ENCODE data around the gene SLC7A6. TPM values are rescaled to one million over a fixed set of nuclear protein-coding genes. Genes with fewer than 3 reads are reported as not detected.

SLC7A6 gene
- total RNA-seq (10 to 100 TPM in 3 of 7 donors, 1 to 10 TPM in 4; 5.5 to 14.4 (median 9.0) TPM), polyA plus RNA-seq (10 to 100 TPM in 1 of 2 donors, 1 to 10 TPM in 1; 3.1 to 11.5 TPM)
- long read RNA-seq, donor 1, full-length matches to known transcripts = 1 of 15 reads
- long read RNA-seq, donor 1, partial matches to known transcripts = 7 of 15 reads
- long read RNA-seq, donor 1, other reads (novel, unspliced or antisense) = 7 of 15 reads
- long read RNA-seq, donor 2, full-length matches to known transcripts = 2 of 2 reads
- long read RNA-seq, donor 2, partial matches to known transcripts = 0 of 2 reads
- long read RNA-seq, donor 2, other reads (novel, unspliced or antisense) = 0 of 2 reads
- long read RNA-seq, donor 3, partial matches to known transcripts = 6 of 16 reads
- long read RNA-seq, donor 3, other reads (novel, unspliced or antisense) = 10 of 16 reads

- no peaks in the 10 kb centered on the region for H3K4me1 ChIP-seq (ENCODE audit: insufficient read depth)
- intact Hi-C loops (cut with DNase I) = loop anchor here (5.0 kb wide), 1 partner anchor 63 kb away; no protein-coding TSS in a partner anchor
- peak within 1 kb of the TSS; percentile 49 to 57 for H3K27ac ChIP-seq
- DNase-seq = peak; percentile 55 to 77 (median 69)
- peak within 1 kb of the TSS; percentile 75 for H3K4me3 ChIP-seq
- no peaks in the 10 kb centered on the region for H3K36me3 ChIP-seq
- H3K9me3 ChIP-seq = no peaks in the 10 kb centered on the region
- no peaks in the 10 kb centered on the region for H3K27me3 ChIP-seq
- 1% methylated on average over 95 to 122 of the region's 123 CpGs for WGBS, 3 donors
- TF ChIP-seq EP300 (IDR thresholded peaks at IDR 0.05) = no peak
- TF ChIP-seq, protein P1, sequence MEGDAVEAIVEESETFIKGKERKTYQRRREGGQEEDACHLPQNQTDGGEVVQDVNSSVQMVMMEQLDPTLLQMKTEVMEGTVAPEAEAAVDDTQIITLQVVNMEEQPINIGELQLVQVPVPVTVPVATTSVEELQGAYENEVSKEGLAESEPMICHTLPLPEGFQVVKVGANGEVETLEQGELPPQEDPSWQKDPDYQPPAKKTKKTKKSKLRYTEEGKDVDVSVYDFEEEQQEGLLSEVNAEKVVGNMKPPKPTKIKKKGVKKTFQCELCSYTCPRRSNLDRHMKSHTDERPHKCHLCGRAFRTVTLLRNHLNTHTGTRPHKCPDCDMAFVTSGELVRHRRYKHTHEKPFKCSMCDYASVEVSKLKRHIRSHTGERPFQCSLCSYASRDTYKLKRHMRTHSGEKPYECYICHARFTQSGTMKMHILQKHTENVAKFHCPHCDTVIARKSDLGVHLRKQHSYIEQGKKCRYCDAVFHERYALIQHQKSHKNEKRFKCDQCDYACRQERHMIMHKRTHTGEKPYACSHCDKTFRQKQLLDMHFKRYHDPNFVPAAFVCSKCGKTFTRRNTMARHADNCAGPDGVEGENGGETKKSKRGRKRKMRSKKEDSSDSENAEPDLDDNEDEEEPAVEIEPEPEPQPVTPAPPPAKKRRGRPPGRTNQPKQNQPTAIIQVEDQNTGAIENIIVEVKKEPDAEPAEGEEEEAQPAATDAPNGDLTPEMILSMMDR (IDR thresholded peaks at IDR 0.05) = peak in 2 of 3 donors; percentile 69 to 75
Measured at GRCh38 chr16:68264128-68265077, at the start of gene SLC7A6. TSS of gene SLC7A6 (plus strand) at chr16:68264526. CDS start at chr16:68274727, 10,201 bp downstream.

- H3K36me3 ChIP-seq = no peaks in the 10 kb centered on the region
- TF ChIP-seq, protein P1 (IDR thresholded peaks at IDR 0.05) = no peak
- no peak for TF ChIP-seq EP300 (IDR thresholded peaks at IDR 0.05)
- TF ChIP-seq POLR2A (IDR thresholded peaks at IDR 0.05) = no peak
- no peak for DNase-seq
- no peak overlapping the region for H3K27ac ChIP-seq
- H3K27me3 ChIP-seq = no peaks in the 10 kb centered on the region
- 80 to 91% (median 84%) methylated on average over 3 of the region's 3 CpGs for WGBS, 3 donors
- H3K4me1 ChIP-seq (ENCODE audit: insufficient read depth) = no peaks in the 10 kb centered on the region
- no peak overlapping the region for H3K4me3 ChIP-seq
- intact Hi-C loops (cut with DNase I) = no loop called here
- H3K9me3 ChIP-seq = no peaks in the 10 kb centered on the region
Measured at GRCh38 chr16:68214726-68215125, 49.6 kb upstream of the SLC7A6 start.

GRCh38 chr16:68215302-68215701, 49.0 kb upstream of the SLC7A6 start:
- H3K27me3 ChIP-seq = no peaks in the 10 kb centered on the region
- intact Hi-C loops (cut with DNase I) = no loop called here
- H3K27ac ChIP-seq = no peak overlapping the region
- DNase-seq = no peak
- TF ChIP-seq, protein P1 (IDR thresholded peaks at IDR 0.05) = no peak
- no peak for TF ChIP-seq POLR2A (IDR thresholded peaks at IDR 0.05)
- no peak for TF ChIP-seq EP300 (IDR thresholded peaks at IDR 0.05)
- no peak overlapping the region for H3K4me3 ChIP-seq
- 86 to 100% (median 100%) methylated on average over 1 of the region's 1 CpG for WGBS, 3 donors
- no peaks in the 10 kb centered on the region for H3K4me1 ChIP-seq (ENCODE audit: insufficient read depth)
- H3K9me3 ChIP-seq = no peaks in the 10 kb centered on the region
- H3K36me3 ChIP-seq = no peaks in the 10 kb centered on the region

DNA sequence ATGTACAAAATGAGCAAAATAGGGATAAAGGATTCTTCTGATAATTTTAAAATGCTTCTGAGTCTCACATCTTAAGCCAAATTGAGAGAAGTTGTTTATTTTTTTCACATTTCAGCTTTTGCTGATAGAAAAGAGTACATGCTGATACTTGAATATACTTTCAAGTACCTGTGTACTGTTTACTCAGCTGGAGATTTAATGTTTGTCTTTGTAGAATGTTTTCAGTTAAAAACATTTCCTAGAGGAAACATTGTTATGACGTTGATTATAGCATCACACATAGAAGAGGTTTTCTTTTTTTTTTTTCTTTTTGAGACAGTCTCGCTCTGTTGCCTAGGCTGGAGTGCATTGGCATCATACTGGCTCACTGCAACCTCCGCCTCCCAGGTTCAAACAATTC, 48.1 kb upstream of the SLC7A6 start:
- WGBS, 3 donors = 80 to 89% (median 85%) methylated on average over 3 of the region's 3 CpGs
- TF ChIP-seq EP300 (IDR thresholded peaks at IDR 0.05) (no peak), POLR2A (IDR thresholded peaks at IDR 0.05) (no peak)
- TF ChIP-seq, protein P1 (IDR thresholded peaks at IDR 0.05) = no peak
- no peaks in the 10 kb centered on the region for H3K9me3 ChIP-seq
- H3K27ac ChIP-seq = no peak overlapping the region
- no peak for DNase-seq
- no peaks in the 10 kb centered on the region for H3K4me1 ChIP-seq (ENCODE audit: insufficient read depth)
- H3K36me3 ChIP-seq = no peaks in the 10 kb centered on the region
- H3K27me3 ChIP-seq = no peaks in the 10 kb centered on the region
- no peak overlapping the region for H3K4me3 ChIP-seq
- intact Hi-C loops (cut with DNase I) = no loop called here
